GM23248 (cell line): Measurements from ENCODE around the gene MATN4. TPM values are rescaled to one million over a fixed set of nuclear protein-coding genes. Genes with fewer than 3 reads are reported as not detected.

Source experiments
- DNase-seq: peaks from one replicate; pipeline ENCODE4 v3.0.0-alpha.2; 2015
- H2AFZ ChIP-seq: fragments of 200-600 bp; sonication (generic); 2 replicates; pipeline ENCODE4 v1.6.1; 2016; ENCODE audit warnings: antibody characterized with exemption
- H3F3A ChIP-seq: fragments of 200-600 bp; sonication (generic); 2 replicates; pipeline ENCODE4 v1.6.1; 2016; ENCODE audit warnings: mild to moderate bottlenecking, antibody characterized with exemption, mixed run types; ENCODE audit not compliant: insufficient read depth
- H3K27ac ChIP-seq: fragments of 200-600 bp; sonication (generic); 2 replicates; pipeline ENCODE4 v1.5.1; 2016; ENCODE audit warnings: mild to moderate bottlenecking
- H3K27me3 ChIP-seq: fragments of 200-600 bp; sonication (generic); replicated peaks from 2 replicates; pipeline ENCODE4 v1.6.1; 2016; ENCODE audit warnings: mild to moderate bottlenecking; ENCODE audit not compliant: insufficient read depth
- H3K36me3 ChIP-seq: fragments of 200-600 bp; sonication (generic); 2 replicates; pipeline ENCODE4 v1.6.1; 2016; ENCODE audit warnings: low read depth, mild to moderate bottlenecking
- H3K4me1 ChIP-seq: fragments of 200-600 bp; sonication (generic); 2 replicates; pipeline ENCODE4 v1.6.1; 2016; ENCODE audit warnings: mild to moderate bottlenecking; ENCODE audit not compliant: insufficient read depth
- H3K4me2 ChIP-seq: fragments of 200-600 bp; sonication (generic); one replicate; pipeline ENCODE4 v1.6.1; 2016; ENCODE audit warnings: mild to moderate bottlenecking; ENCODE audit not compliant: unreplicated experiment
- H3K4me3 ChIP-seq: fragments of 200-600 bp; sonication (generic); 2 replicates; pipeline ENCODE4 v1.5.1; 2016; ENCODE audit warnings: mild to moderate bottlenecking
- H3K79me2 ChIP-seq: fragments of 200-600 bp; sonication (generic); 2 replicates; pipeline ENCODE4 v1.6.1; 2016; ENCODE audit warnings: mild to moderate bottlenecking; ENCODE audit not compliant: insufficient read depth
- H3K9ac ChIP-seq: fragments of 200-600 bp; sonication (generic); 2 replicates; pipeline ENCODE4 v1.6.1; 2016; ENCODE audit warnings: mild to moderate bottlenecking
- H3K9me2 ChIP-seq: fragments of 200-600 bp; sonication (generic); 2 replicates; pipeline ENCODE4 v1.6.1; 2016; ENCODE audit warnings: mixed run types, mild to moderate bottlenecking, moderate library complexity; ENCODE audit not compliant: insufficient read depth
- H3K9me3 ChIP-seq: fragments of 200-600 bp; sonication (generic); one replicate; pipeline ENCODE4 v1.6.1; 2017; ENCODE audit warnings: low read depth
- H4K20me1 ChIP-seq: fragments of 200-600 bp; sonication (generic); 2 replicates; pipeline ENCODE4 v1.6.0; 2016; ENCODE audit not compliant: insufficient read depth
- EZH2 ChIP-seq: fragments of 200-600 bp; sonication (generic); IDR thresholded peaks from 2 replicates; pipeline ENCODE4 v1.6.1; 2018; ENCODE audit warnings: antibody characterized with exemption, mild to moderate bottlenecking; ENCODE audit not compliant: insufficient read depth, poor library complexity, severe bottlenecking
- EZH2phosphoT487 ChIP-seq: fragments of 200-600 bp; sonication (generic); IDR thresholded peaks from 2 replicates; pipeline ENCODE4 v1.6.1; 2018; ENCODE audit warnings: antibody characterized with exemption, moderate library complexity, mild to moderate bottlenecking, low read depth; ENCODE audit not compliant: insufficient read depth
- WGBS, 2 experiments: methylation state at CpG; one replicate each; pipeline ENCODE4 v1.1.6; 2015 to 2017; ENCODE audit warnings: low lambda C conversion rate in 2 of 2, low coverage in 1 of 2; ENCODE audit errors: missing lambda C conversion rate in 2 of 2; 5-methylcytosine and 5-hydroxymethylcytosine counted together
- in situ Hi-C: fragments of 300-500 bp; cut with MboI; formaldehyde crosslinking; loops from 2 replicates; pipeline ENCODE4 v1.15.0; 2020
- polyA plus RNA-seq: library from polyadenylated mRNA; unstranded; fragments of >200 nt; fragmentation: Nextera tagmentation; extraction: Ambion mirVana; gene quantifications from 2 replicates; pipeline ENCODE4 v1.2.1, GENCODE V29; 2016
- total RNA-seq: library from RNA; depleted of rRNA; stranded (reverse); fragments of >200 nt; shearing (Covaris generic); gene quantifications from 2 replicates; pipeline ENCODE4 v1.2.3, GENCODE V29; 2014

The MATN4 gene
- total and polyA plus RNA-seq, 2 experiments from 2014 or later = not detected

DNA sequence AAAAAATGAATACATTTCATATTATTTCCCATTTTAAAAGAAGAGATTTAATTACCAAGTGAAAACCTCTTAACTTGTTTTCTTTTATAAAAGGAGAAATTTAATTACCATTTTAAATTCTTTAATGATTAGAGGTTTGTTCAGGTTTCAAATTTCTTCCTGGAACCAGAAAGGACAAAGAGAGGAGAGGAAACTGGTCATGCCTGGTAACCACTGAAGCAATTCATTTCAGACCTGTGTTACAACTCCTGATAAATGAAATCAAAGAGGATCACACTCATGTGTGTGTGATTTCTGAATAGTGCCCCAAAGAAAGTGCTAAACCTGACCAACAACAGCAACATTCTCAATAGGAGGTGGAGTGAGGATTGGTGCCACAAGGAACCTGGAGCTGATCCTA, 41.1 kb downstream of the MATN4 start:
- Histone ChIP-seq H3K9me3 (no peaks in the 10 kb centered on the region), H3K9me2 (no peaks in the 10 kb centered on the region), H3K27me3 (peaks cover 29% of the 10 kb centered on the region), H3K9ac (no peak overlapping the region), H3K4me1 (no peaks in the 10 kb centered on the region), H4K20me1 (no peaks in the 10 kb centered on the region), H3K36me3 (no peaks in the 10 kb centered on the region), H3K4me2 (no peak overlapping the region), H3K4me3 (no peak overlapping the region), H3F3A (no peaks in the 10 kb centered on the region), H3K27ac (no peak overlapping the region), H3K79me2 (no peaks in the 10 kb centered on the region), H2AFZ (no peak overlapping the region)
- in situ Hi-C loops = no loop called here
- DNase-seq = no peak
- TF ChIP-seq EZH2 = no peak
- TF ChIP-seq EZH2phosphoT487 = no peak

DNA sequence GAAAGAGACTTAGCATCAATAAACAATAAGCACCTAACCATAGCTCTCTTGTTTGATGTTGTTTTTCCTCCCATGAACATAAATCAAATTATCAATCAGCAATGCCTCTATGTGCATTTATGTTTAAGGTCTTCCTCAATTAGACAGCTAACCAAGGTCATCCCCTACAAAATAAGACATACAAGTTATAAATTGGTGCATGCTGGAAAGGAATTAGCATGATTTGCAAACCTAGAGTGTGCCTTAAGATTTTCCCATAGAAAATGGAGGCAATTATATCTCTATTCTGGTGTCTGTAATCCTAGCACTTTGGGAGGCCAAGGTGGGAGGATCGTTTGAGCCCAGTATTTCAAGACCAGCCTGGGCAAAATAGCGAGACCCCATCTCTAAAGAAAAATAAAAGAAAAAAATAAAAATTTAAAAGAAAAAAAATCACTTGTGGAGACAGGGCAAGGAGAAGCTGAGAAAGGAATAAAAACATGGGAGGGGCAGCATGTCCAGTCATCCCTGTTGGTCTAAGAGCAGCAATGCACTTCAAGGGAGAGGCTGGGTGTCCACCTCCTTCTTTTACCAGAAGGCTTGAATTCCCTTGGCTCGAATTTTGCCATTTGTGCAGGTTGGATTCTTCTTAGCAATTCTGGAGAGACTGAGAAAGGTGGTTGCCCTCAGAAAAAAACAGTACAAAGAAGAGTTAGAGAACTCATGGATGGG, 44.4 kb downstream of the MATN4 start:
- WGBS, 2 experiments = 24 to 33% methylated on average over 3 of the region's 3 CpGs

DNA sequence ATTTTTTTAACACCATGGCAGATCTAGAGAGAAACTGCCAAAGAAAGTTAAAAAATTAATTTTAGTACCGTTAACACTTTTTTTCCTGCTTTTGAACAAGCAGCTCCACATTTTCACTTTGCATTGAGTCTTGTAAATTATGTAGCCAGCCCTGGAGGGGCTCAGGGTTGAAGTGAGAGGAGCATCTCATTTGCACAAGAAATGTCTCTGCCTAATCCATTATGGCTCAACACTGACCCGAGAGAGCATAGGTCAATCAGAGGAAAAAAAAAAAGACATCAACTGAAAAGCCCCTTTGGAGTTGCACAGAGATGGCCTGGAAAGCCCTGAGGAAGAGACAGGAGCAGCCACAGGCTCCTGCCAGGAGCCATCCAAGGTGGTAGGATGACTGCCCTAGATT, 49.4 kb downstream of the MATN4 start:
- Histone ChIP-seq H4K20me1 (no peaks in the 10 kb centered on the region), H3K4me2 (no peak overlapping the region), H3K9me3 (no peaks in the 10 kb centered on the region), H3K9ac (no peak overlapping the region), H2AFZ (no peak overlapping the region), H3F3A (peaks cover 4% of the 10 kb centered on the region), H3K36me3 (no peaks in the 10 kb centered on the region), H3K27me3 (peaks cover 16% of the 10 kb centered on the region; the same call in 1 of the 2 replicates), H3K79me2 (no peaks in the 10 kb centered on the region), H3K9me2 (no peaks in the 10 kb centered on the region), H3K4me1 (peaks cover 12% of the 10 kb centered on the region), H3K27ac (no peak overlapping the region), H3K4me3 (no peak overlapping the region)
- in situ Hi-C loops = no loop called here
- WGBS, 2 experiments = 33 to 44% methylated on average over 2 of the region's 2 CpGs
- TF ChIP-seq EZH2 (no peak), EZH2phosphoT487 (no peak)
- no peak for DNase-seq

More for the DNA sequence above, 44.4 kb downstream of the MATN4 start:
- H3K79me2 ChIP-seq = no peaks in the 10 kb centered on the region
- H3K4me3 ChIP-seq = no peak overlapping the region
- no peak overlapping the region for H3K27ac ChIP-seq
- H3K36me3 ChIP-seq = no peaks in the 10 kb centered on the region
- no peak overlapping the region for H2AFZ ChIP-seq
- H3K27me3 ChIP-seq = peaks cover 34% of the 10 kb centered on the region
- H3F3A ChIP-seq = no peaks in the 10 kb centered on the region
- H3K4me1 ChIP-seq = no peaks in the 10 kb centered on the region
- no peaks in the 10 kb centered on the region for H3K9me3 ChIP-seq
- H3K9me2 ChIP-seq = no peaks in the 10 kb centered on the region
- no peaks in the 10 kb centered on the region for H4K20me1 ChIP-seq
- no peak overlapping the region for H3K9ac ChIP-seq
- H3K4me2 ChIP-seq = no peak overlapping the region
- in situ Hi-C loops = no loop called here
- TF ChIP-seq EZH2phosphoT487 = no peak
- no peak for TF ChIP-seq EZH2
- DNase-seq = no peak

DNA sequence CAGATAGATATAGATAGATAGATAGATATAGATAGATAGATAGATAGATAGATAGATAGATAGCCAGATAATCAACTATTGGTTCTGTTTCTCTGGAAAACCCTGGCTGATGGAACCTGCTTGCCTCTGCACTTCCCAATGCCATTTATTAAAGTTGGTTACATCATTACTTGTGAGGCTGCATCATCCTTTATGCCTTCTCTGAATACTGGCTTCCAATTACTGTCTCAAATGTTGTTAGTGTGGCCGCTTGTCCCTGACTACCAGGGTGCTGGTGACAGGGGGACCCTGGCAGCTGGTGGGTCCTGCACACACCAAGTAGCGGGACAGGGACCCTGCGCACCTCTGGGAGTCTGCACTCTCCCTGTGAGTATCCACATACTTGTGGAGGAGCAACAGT, 49.8 kb downstream of the MATN4 start:
- H3K4me1 ChIP-seq = peaks cover 12% of the 10 kb centered on the region
- H4K20me1 ChIP-seq = no peaks in the 10 kb centered on the region
- H3K4me3 ChIP-seq = no peak overlapping the region
- TF ChIP-seq EZH2 = no peak
- no peak for TF ChIP-seq EZH2phosphoT487
- in situ Hi-C loops = no loop called here
- no peak overlapping the region for H3K9ac ChIP-seq
- H3K79me2 ChIP-seq = no peaks in the 10 kb centered on the region
- H2AFZ ChIP-seq = no peak overlapping the region
- H3K27me3 ChIP-seq = peaks cover 13% of the 10 kb centered on the region
- no peak for DNase-seq
- no peaks in the 10 kb centered on the region for H3K9me2 ChIP-seq
- 57 to 62% methylated on average over 3 of the region's 3 CpGs for WGBS, 2 experiments
- H3F3A ChIP-seq = peaks cover 4% of the 10 kb centered on the region
- H3K4me2 ChIP-seq = no peak overlapping the region
- no peaks in the 10 kb centered on the region for H3K9me3 ChIP-seq
- no peaks in the 10 kb centered on the region for H3K36me3 ChIP-seq
- no peak overlapping the region for H3K27ac ChIP-seq

DNA sequence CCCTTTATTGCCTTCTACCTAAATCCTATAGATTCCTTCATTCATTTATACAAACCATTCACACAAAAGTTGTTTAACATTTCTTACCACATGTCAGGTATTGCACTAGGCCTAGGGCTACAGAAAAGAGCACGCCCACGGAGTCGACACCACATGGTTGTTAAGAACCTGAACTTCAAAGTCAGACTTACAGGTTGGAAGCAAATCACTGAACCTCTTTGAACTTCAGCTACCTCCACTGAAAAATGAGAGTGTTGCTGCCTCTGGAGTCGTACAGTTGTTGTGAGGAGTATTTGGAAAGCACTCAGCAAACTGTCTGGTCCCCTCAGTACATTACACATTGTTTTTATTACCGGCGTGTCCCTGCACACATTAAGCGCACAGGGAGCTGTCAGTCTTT, 50.4 kb downstream of the MATN4 start:
- Histone ChIP-seq H3K27me3 (peaks cover 13% of the 10 kb centered on the region), H2AFZ (no peak overlapping the region), H3K4me1 (peaks cover 12% of the 10 kb centered on the region), H3K9me2 (no peaks in the 10 kb centered on the region), H4K20me1 (no peaks in the 10 kb centered on the region), H3K9me3 (no peaks in the 10 kb centered on the region), H3F3A (peaks cover 4% of the 10 kb centered on the region), H3K79me2 (no peaks in the 10 kb centered on the region), H3K27ac (no peak overlapping the region), H3K9ac (no peak overlapping the region), H3K4me3 (no peak overlapping the region), H3K36me3 (no peaks in the 10 kb centered on the region), H3K4me2 (no peak overlapping the region)
- TF ChIP-seq EZH2phosphoT487 = no peak
- TF ChIP-seq EZH2 = no peak
- DNase-seq = no peak
- WGBS, 2 experiments = 72 to 74% methylated on average over 7 of the region's 7 CpGs
- in situ Hi-C loops = no loop called here
